IPS-NIHi7 (cell line): ENCODE results near the gene ST3GAL3.
A peak's percentile ranks its signal among the peaks of the same experiment; 100 is the strongest.

ENCODE experiments used
- DNase-seq: peaks from one replicate; pipeline ENCODE4 v3.0.0; 2012; ENCODE audit warnings: mixed read lengths; ENCODE audit errors: extremely low spot score

Gene ST3GAL3

GRCh38 chr1:43878440-43878839 lies 171.1 kb downstream of the ST3GAL3 start:
- DNase-seq: no peak

DNA sequence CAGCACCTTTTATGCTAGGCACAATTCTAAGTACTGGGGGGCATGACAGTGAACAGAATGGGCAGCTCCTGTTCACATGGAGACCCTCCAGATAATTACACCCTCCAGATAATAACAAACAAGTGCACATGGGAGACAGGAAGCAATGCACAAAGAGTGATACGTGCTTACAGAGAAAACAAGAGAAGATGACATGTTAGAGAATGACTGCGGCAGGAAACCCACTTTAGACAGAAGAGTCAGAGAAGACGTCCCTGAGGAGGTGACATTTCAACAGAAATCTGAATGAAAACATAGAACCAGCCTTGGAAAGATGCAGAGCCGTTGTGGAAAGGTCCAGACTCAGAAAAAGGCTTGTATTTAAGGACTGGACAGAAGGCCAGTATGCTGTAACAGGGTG lies 171.5 kb downstream of the ST3GAL3 start:
- no peak for DNase-seq

DNA sequence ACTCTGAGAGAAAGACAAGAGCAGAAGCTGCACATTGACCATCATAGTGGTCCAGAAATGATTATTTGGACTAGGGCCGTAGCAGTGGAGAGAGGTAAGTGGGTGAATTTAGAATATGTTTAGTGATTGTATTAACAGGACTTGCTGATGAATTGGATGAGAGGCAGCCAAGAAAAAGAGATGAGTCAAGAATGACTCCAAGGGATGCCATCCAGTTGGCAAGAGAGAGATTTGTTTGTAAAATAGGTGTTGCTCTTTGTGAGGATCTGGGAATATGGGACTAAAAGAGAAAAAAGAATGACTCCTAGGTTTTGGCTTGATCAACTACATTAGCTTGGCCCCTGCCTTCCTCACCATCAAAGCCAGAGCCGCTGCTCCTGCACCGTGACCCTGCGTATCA lies 172.1 kb downstream of the ST3GAL3 start:
- no peak for DNase-seq

DNA sequence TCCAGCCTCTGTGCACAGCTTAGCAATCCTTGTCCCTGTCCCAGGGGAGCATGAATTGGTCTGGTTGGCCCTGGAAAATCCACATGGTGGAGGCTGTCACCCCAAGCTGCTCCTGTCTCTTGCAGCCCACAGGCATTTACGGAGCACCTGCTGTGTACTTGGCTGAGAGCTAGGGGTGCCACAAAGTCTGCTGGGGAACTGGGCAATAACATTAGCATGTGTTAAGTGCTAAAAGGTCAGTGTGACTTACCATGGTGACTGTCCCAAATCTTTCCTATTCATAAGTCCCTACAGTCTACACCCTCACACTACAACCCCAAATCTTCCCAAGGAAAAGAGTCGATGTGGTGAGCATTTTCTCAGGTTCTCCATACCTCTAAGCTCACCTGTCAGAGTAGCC lies 172.7 kb downstream of the ST3GAL3 start:
- no peak for DNase-seq

DNA sequence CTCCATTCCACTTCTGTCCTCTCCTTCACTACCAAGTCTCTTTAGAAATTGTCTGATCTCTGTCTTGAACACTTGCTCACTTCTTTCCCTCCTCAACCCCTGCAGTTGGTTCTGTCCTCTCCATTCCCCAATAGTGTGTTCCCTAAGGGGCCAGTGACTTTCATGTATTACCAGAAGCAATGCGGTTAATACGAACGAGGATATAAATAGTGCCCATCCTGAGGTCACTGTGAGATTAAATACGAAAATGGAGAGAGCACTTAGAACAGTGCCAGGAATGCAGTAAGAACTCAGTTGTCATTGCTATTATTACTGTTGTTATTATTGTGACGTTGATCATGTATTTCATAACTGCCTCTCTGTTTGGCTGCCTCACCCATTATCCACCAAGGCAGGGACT lies 173.3 kb downstream of the ST3GAL3 start:
- DNase-seq: no peak

DNA sequence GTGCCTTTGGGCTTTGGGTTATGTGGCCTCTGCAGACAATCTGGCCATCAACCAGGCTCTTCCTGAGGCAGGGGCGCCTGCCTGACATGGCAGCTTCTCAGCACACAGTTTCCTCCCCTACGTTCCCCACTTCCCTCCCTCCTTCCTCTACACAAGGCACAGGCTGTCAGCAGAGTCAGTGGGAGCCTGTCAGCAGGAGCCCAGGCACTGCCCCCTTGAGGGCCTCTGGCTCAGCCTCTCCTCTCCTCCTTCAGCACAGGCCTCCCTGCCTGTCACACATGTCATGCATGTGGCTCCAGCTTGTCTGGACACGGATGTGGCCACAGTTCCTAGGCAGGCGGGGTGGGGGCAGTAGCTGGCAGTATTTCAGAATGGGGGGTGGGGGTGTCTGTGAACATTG lies 174.1 kb downstream of the ST3GAL3 start:
- peak; percentile 56 for DNase-seq

DNA sequence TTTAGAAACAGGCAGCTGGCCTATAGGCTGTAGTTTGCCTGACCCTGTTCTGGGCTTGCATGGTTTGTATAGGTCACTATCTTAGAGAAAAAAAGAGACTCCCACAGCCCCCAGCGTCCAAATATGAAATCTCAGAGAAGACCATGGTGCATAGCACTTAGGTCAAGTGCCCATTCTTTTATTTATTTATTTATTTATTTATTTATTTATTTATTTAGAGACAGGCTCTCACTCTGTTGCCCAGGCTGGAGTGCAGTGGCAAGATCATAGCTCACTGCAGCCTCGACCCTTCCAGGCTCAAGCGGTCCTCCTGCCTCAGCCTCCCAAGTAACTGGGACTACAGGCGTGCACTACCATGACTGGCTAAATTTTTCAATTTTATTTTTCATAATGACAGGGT lies 175.4 kb downstream of the ST3GAL3 start:
- no peak for DNase-seq

DNA sequence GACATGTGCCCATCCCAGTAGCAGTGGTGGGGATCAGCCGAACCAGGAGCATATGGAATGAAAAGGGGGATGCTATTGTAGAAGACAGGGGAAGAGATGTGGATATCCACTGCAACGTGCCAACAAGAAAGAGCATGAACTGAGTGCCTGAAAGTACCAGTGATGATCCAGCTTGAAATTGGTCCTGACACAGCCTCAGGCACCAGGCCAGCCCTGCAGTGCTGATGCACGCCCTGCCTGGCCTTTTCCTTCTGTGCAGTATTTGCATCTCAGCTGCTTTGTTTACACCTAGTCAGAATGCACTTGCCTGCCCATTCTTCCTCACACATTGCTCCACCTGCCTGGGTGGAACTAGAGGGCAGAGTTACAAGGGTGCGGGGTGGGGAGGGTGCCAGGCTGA lies 176.0 kb downstream of the ST3GAL3 start:
- DNase-seq: no peak

- peak; percentile 83 for DNase-seq
Measured at GRCh38 chr1:43885279-43885801, 178.0 kb downstream of the ST3GAL3 start.

DNA sequence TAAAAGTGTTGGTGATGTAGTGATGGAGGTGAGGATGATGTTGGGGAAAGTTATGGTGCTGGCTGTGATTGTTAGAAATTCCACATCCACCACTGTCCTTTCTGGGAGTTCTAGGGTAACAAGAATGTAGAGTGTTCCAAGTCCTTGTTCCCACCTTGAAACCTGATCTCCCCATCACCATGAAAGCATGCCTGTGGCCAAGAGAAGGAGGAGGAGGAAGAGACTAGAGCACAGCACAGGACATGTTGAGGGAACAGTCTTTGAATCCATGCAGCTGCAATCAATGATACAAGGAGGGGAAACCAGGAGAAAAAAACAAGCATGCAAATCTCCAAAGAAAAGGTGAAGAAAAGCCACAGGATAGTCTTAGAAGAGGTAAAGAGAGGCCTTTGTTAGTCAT lies 180.4 kb downstream of the ST3GAL3 start:
- DNase-seq: peak; percentile 41

DNA sequence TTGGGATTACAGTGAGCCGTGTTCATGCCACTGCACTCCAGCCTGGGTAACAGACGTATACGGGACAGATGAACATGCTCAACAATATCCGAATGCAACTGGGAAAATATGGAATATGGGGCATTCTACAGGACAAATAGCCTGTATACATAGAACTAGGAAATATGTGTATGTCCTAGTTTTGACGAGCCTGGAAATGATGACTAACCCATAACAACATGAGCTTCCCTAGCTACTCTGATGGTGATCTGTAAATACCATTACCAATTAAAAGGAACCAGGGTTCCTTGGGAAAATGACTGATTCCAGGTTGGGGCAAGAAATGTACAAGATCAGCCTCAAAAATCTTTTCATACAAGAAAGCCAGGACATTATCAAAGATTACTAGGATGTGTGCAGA lies 183.5 kb downstream of the ST3GAL3 start:
- no peak for DNase-seq

DNA sequence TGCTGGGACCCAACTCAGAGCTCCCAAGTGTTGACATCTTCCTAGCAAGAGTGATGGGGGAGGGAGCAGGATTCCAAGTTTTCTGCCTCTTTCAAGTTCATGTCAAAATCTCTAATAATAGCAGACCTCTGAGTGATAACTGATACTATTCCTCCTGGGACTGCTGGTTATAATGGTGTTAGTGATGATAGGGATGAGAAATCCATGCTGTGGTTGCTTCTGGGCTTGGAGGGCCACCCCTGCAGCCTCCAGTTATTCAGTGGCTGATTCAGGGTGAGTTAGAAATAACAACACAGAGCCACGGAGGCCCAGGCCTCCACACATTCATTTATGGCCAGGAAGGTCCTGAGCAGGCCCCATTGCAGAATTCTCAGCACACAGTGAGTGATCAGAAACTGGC lies 185.7 kb downstream of the ST3GAL3 start:
- no peak for DNase-seq

DNA sequence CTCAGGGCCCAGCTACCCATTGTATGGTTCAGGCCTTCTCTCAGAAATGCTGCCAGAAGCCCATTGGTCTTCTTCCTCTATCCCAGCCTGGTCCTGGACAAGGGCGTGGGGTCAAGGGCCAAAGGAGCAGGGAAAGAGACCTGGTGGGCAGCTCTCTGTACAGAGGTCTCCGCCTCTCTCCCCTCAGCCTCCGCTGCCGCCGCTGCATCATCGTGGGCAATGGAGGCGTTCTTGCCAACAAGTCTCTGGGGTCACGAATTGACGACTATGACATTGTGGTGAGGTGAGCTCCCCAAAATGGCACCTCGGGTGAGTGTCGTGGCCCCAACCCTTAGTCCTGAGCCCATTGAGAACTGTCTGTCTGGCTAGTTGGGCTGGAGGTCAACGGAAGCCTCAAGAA lies 191.6 kb downstream of the ST3GAL3 start:
- no peak for DNase-seq

DNA sequence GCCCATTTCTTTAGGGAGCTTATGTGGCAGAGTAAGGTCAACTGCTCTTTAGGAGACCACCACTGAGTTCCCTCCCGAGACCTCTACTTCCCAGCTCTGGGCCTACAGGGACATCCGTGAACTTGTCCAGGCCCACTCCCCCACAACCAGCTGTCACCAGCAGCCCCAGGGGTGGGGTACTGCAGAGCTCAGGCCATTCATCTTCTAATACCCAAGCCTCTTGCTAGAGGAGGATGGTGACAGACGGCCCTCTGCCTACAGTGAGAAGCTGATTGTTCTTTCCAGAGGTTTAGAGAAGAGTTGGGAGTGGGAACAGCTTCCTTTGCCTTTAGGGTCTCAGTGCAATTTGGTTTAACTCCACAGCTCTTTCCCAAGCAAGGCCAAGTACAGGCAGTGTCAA lies 193.1 kb downstream of the ST3GAL3 start:
- DNase-seq: no peak

- no peak for DNase-seq
Measured at GRCh38 chr1:43901196-43901961, 194.0 kb downstream of the ST3GAL3 start.

DNA sequence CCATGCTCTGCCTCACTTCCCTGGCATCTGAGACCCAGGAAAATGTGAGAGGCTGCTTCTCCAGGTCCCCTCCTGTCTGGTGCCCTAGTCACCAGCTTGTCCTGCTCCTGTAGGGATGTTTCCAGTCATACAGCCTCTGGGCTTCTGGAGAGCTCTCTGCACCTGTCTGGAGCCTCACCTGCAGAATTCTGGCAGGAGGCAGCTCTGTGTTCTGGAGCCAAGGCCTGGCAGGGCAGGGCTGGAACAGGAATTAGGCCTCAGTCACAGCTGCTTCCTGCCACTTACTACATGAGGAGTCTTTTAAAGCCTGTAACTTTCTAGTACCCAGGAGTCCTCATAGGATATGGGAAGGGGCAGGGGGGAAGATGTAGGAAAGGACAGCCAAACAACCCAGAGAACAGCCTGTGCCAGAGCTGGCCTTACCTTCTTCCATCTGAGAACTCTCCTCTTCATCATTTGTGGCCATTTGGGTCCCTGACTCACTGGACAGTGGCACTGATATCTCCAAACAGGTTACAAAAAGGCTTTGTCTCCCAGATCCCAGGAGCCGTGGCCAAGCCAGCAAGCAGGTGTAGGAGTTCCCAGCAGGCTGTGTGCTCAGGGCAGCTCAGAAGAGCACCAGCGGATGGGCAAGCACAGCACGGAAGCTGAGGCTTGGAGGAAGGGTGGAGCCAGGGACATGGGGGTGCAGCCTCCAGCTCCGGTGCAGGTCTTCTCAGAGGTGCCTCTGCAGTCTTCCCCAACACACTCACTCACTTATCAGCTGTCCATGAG lies 194.9 kb downstream of the ST3GAL3 start:
- DNase-seq: no peak

DNA sequence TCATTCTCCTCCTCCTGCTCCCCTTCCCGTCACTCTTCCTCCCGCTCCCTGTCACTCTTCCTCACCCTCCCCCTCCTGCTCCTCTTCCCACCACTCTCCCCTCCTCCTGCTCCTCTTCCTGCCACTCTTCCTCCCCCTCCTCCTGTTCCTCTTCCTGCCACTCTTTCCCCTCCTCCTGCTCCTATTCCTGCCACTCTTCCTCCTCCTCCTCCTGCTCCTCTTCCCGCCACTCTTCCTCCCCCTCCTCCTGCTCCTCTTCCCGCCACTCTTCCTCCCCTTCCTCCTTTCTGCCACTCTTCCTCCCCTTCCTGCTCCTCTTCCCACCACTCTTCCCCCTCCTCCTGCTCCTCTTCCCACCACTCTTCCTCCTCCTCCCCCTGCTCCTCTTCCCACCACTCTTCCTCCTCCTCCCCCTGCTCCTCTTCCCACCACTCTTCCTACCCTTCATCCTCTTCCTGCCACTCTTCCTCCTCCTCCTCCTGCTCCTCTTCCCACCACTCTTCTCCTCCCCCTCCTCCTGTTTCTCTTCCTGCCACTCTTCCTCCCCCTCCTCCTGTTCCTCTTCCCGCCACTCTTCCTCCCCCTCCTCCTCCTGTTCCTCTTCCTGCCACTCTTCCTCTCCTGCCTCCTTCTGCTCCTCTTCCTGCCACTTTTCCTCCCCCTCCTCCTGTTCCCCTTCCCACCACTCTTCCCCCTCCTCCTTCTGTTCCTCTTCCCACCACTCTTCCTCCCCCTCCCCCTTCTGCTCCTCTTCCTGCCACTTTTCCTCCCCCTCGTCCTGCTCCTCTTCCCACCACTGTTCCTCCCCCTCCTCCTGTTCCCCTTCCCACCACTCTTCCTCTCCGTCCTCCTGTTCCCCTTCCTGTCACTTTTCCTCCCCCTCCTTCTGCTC lies 197.6 kb downstream of the ST3GAL3 start:
- DNase-seq: no peak

DNA sequence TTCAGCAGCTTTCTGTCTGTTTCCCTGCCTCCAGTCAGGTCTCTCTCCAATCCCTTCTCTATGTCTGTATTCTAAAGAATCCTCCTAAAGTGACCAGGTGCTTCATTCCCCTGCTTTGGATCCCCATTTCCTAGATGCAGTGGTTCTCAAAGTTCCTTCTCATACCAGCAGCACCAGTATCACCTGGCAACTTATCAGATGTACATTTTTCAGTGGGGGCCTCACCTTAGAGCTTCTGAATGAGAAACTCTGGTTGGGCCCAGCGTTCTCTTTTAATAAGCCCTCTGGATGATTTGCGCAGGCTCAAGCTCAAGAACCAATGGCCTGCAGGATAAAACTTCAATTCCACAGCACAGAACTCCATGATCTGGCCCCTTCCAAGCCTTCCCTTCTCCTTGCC lies 200.9 kb downstream of the ST3GAL3 start:
- DNase-seq: no peak

- no peak for DNase-seq
Measured at GRCh38 chr1:43908858-43909257, 201.5 kb downstream of the ST3GAL3 start.

DNA sequence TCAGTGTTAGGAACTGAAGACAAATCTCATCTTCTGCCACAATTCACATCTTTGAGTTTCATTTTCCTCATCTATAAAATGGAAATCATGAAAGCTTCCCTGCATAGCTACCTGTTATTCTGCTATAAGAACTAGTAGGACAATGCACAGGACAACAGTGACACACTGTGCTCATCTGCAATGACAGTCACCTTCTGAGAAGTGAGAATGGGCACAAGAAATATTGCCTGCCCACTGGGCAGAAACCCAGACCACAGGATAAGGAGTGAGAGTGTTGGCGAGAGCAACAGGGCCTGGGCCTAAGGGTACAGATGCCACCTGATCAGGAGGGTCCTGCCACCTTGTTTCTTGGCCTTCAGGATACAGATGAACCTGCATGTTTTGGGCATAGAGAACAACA lies 203.0 kb downstream of the ST3GAL3 start:
- no peak for DNase-seq

GRCh38 chr1:43912607-43913006 lies 205.3 kb downstream of the ST3GAL3 start:
- DNase-seq: peak; percentile 68

GRCh38 chr1:43913051-43913501 lies 205.7 kb downstream of the ST3GAL3 start:
- no peak for DNase-seq
